ENCODE data around the gene MTTP.

GRCh38 chr4:99628040-99628439, 53.4 kb downstream of the MTTP start:
- TF ChIP-seq CTCF (IDR thresholded peaks at IDR 0.05) (no peak), EZH2 (IDR thresholded peaks at IDR 0.05; ENCODE audit: borderline replicate concordance, insufficient read depth, low read depth, low read length, poor library complexity, severe bottlenecking) (no peak)
